ENCODE measurements around the gene SERTAD1.

Gene SERTAD1

DNA sequence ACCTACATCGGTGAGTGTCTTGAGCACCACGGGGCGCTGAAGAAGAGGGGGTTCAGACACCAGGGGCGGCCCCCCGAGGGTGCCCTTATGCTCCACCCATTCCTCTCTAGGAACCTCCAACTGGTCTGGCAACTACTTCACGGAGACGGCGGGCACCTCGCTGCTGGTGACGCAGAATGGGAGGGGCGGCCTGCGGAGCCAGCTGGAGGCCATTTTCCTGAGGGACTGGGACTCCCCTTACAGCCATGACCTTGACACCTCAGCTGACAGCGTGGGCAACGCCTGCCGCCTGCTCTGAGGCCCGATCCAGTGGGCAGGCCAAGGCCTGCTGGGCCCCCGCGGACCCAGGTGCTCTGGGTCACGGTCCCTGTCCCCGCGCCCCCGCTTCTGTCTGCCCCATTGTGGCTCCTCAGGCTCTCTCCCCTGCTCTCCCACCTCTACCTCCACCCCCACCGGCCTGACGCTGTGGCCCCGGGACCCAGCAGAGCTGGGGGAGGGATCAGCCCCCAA lies 47.9 kb downstream of the SERTAD1 start:
- Histone ChIP-seq H3K4me1 (ENCODE audit: control insufficient read depth, insufficient read depth, low read length) (no peaks in the 10 kb centered on the region), H3K36me3 (ENCODE audit: control insufficient read depth, insufficient read depth, low read length) (peaks cover 22% of the 10 kb centered on the region), H3K27me3 (ENCODE audit: control insufficient read depth, insufficient read depth, low read length, poor library complexity, severe bottlenecking) (no peaks in the 10 kb centered on the region), H3K4me3 (ENCODE audit: insufficient read depth, low read depth, low read length) (no peak overlapping the region), H3K9me3 (ENCODE audit: control insufficient read depth, low read length) (no peaks in the 10 kb centered on the region), H3K27ac (ENCODE audit: insufficient read depth, low read depth, low read length, poor library complexity, severe bottlenecking) (no peak overlapping the region)
- WGBS, 2 experiments, result 89 to 92% methylated on average over 25 of the region's 25 CpGs

DNA sequence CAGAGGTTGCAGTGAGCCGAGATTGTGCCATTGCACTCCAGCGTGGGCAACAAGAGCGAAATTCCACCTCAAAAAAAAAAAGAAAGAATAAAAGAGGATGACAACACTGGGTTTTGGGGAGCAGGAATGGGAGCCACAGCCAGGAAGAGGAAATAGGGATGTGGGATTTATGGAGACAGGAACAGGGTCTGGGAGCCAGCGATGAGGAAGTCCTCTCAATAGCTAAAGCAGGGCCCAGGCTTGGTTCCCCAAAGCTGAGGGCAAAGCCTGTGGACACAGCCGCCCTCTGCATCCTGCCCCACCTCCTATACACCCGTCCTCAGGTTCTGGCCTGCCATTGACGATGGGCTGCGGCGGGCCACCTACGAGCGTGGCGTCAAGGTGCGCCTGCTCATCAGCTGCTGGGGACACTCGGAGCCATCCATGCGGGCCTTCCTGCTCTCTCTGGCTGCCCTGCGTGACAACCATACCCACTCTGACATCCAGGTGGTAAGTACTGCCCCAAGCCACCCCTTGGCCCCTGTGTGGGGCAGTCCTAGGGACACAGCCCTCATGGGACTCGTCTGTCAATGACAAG lies 49.4 kb downstream of the SERTAD1 start:
- Histone ChIP-seq H3K27me3 (ENCODE audit: control insufficient read depth, insufficient read depth, low read length, poor library complexity, severe bottlenecking) (no peaks in the 10 kb centered on the region), H3K27ac (ENCODE audit: insufficient read depth, low read depth, low read length, poor library complexity, severe bottlenecking) (no peak overlapping the region), H3K4me1 (ENCODE audit: control insufficient read depth, insufficient read depth, low read length) (no peaks in the 10 kb centered on the region), H3K36me3 (ENCODE audit: control insufficient read depth, insufficient read depth, low read length) (peaks cover 22% of the 10 kb centered on the region), H3K9me3 (ENCODE audit: control insufficient read depth, low read length) (no peaks in the 10 kb centered on the region), H3K4me3 (ENCODE audit: insufficient read depth, low read depth, low read length) (no peak overlapping the region)
- WGBS, 2 experiments, result 92 to 95% methylated on average over 17 of the region's 17 CpGs

DNA sequence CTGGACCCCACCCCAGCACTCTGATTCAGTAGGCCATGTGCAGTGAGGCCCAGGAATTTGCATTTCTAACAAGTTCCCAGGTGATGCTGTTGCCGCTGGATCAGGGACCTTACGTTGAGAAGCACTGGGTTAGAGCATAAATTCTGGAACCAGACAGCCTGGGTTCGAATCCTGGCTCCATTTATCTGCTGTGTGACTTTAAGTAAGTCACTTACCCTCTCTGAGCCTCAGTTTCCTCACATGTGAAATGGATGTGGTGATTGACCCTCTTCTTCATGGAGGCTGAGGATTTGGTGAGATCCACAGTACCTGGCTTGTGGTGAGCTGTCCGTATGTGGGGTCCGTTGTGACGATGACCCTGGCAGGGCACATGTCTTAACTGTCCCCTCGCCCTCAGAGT lies 51.7 kb downstream of the SERTAD1 start:
- Histone ChIP-seq H3K4me3 (ENCODE audit: insufficient read depth, low read depth, low read length) (no peak overlapping the region), H3K4me1 (ENCODE audit: control insufficient read depth, insufficient read depth, low read length) (no peaks in the 10 kb centered on the region), H3K27ac (ENCODE audit: insufficient read depth, low read depth, low read length, poor library complexity, severe bottlenecking) (no peak overlapping the region), H3K36me3 (ENCODE audit: control insufficient read depth, insufficient read depth, low read length) (peaks cover 28% of the 10 kb centered on the region), H3K27me3 (ENCODE audit: control insufficient read depth, insufficient read depth, low read length, poor library complexity, severe bottlenecking) (no peaks in the 10 kb centered on the region), H3K9me3 (ENCODE audit: control insufficient read depth, low read length) (no peaks in the 10 kb centered on the region)
- WGBS, 2 experiments, result 94 to 96% methylated on average over 7 of the region's 7 CpGs

DNA sequence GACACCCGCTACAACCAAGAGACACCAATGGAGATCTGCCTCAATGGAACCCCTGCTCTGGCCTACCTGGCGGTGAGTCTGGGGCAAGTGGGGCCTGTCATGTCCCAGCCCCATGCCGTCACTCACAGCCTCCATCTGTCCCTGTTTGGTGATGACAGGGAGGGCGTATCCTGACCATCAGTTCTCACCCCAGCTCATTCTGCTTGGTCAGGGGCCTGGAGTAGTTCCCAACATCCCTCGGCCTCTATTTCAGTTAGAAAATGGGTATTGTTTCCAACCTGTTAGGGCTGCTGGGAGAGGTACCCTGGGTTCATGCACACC lies 54.0 kb downstream of the SERTAD1 start:
- WGBS, 2 experiments, result 94 to 95% methylated on average over 5 of the region's 5 CpGs
- Histone ChIP-seq H3K4me3 (ENCODE audit: insufficient read depth, low read depth, low read length) (no peak overlapping the region), H3K27me3 (ENCODE audit: control insufficient read depth, insufficient read depth, low read length, poor library complexity, severe bottlenecking) (no peaks in the 10 kb centered on the region), H3K27ac (ENCODE audit: insufficient read depth, low read depth, low read length, poor library complexity, severe bottlenecking) (no peak overlapping the region), H3K36me3 (ENCODE audit: control insufficient read depth, insufficient read depth, low read length) (peaks cover 26% of the 10 kb centered on the region), H3K4me1 (ENCODE audit: control insufficient read depth, insufficient read depth, low read length) (no peaks in the 10 kb centered on the region), H3K9me3 (ENCODE audit: control insufficient read depth, low read length) (no peaks in the 10 kb centered on the region)
